Measurements from ENCODE around the gene UGT2B10. TPM values are rescaled to one million over a fixed set of nuclear protein-coding genes. Genes with fewer than 3 reads are reported as not detected.
"Not testable (repeated sequence)": the region's sequence is repeated elsewhere in the genome, so short reads cannot be mapped to it uniquely, and the experiment has no call there.

Gene UGT2B10
- total and polyA plus RNA-seq, 9 of the 15 experiments (the other 6 are each of a cell fraction or from before 2014, with no cell fraction given) = 0.18 TPM; not detected in 8

DNA sequence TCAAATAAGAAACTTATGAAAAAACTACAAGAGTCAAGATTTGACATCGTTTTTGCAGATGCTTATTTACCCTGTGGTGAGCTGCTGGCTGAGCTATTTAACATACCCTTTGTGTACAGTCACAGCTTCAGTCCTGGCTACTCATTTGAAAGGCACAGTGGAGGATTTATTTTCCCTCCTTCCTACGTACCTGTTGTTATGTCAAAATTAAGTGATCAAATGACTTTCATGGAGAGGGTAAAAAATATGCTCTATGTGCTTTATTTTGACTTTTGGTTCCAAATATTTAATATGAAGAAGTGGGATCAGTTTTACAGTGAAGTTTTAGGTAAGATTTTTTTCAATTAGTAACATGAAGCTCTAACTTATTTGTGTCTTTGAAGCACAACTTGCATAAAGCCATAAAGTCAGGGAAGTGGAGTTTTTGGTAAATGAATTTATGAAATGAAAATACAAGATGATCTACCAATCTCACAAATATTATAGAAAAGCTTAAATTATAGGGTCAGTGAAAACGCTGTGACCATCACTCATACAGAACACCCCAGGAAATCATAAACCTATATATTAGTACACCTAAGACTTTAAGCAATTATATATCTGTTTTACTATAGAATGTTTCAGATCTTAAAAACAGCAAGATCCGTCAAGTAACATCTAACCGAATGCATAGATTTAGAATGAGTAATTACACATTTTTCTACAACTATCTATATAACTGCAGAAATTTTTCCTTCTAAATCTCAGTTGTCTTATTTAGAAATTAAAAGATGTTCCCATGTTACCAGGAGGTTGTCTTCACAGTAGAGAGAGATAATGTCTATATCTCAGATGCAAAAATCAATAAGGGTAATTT lies 844 bp downstream of the UGT2B10 start:
- FAIRE-seq; ATAC-seq; BruUV-seq (replicated peaks); POLR2A ChIA-PET; DNase-seq (ENCODE audit: extremely low read depth in 1 of 4, low spot score in 3 of 4); H3K9ac ChIP-seq (ENCODE audit: insufficient read depth in 1 of 2, low read depth in 2 of 2, low read length in 2 of 2); H3K9me3 ChIP-seq (replicated peaks; ENCODE audit: control insufficient read depth, insufficient read depth, low read depth, low read length); H3K4me2 ChIP-seq (ENCODE audit: insufficient read depth, low read length); H3K9me1 ChIP-seq (ENCODE audit: control insufficient read depth, insufficient read depth, low read length); H3K36me3 ChIP-seq (ENCODE audit: control insufficient read depth, insufficient read depth, low read length); H3K4me3 ChIP-seq; in situ Hi-C loops (cut with MboI); H2AFZ ChIP-seq (ENCODE audit: low read depth, low read length); H3K27ac ChIP-seq (ENCODE audit: extremely low read depth, low read depth, low read length); H3K4me1 ChIP-seq (replicated peaks in 1 of 2; ENCODE audit: control insufficient read depth in 2 of 2, insufficient read depth in 2 of 2, low read length in 2 of 2); H3K79me2 ChIP-seq (ENCODE audit: control insufficient read depth, insufficient read depth, low read length); H3K27me3 ChIP-seq (ENCODE audit: control insufficient read depth in 2 of 2, insufficient read depth in 2 of 2, low read length in 2 of 2); intact Hi-C loops (cut with micrococcal nuclease); CTCF ChIA-PET (ENCODE audit: low intra/inter-chr PET ratio); H4K20me1 ChIP-seq (replicated peaks; ENCODE audit: control insufficient read depth, insufficient read depth, low read length): not testable (repeated sequence)
- 8% methylated on average over 5 of the region's 5 CpGs for WGBS (ENCODE audit: insufficient coverage, low coverage, missing lambda C conversion rate)

DNA sequence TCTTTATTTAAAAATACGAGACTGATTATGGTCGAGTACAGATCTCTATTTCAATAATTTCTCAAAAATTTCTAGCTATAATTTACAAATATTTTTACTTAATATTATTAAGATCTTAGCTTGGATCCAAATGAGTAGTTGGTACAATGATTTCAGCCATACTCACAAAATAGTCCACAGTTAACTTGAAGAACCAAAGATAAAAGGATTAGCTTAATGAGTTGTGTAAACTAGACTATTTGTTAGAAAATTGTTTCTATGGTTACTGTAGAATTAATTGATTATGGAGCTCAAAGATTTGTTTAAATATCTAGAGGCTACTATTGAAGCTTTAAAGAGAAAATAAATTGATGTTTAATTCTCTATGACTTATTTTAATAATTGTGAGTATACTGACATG lies 1.6 kb downstream of the UGT2B10 start:
- no peak for ATAC-seq
- WGBS (ENCODE audit: insufficient coverage, low coverage, missing lambda C conversion rate) = 4% methylated on average over 2 of the region's 2 CpGs
- DNase-seq (ENCODE audit: extremely low read depth in 1 of 4, low spot score in 3 of 4) = no peak
- H3K4me3 ChIP-seq = no peak overlapping the region
- in situ Hi-C loops (cut with MboI) (no loop called here), intact Hi-C loops (cut with micrococcal nuclease) (no loop called here)
- H3K9ac ChIP-seq (ENCODE audit: insufficient read depth in 1 of 2, low read depth in 2 of 2, low read length in 2 of 2) = no peak overlapping the region
- H2AFZ ChIP-seq (ENCODE audit: low read depth, low read length) = no peak overlapping the region
- H3K4me1 ChIP-seq (replicated peaks in 1 of 2; ENCODE audit: control insufficient read depth in 2 of 2, insufficient read depth in 2 of 2, low read length in 2 of 2) = no peaks in the 10 kb centered on the region
- H4K20me1 ChIP-seq (replicated peaks; ENCODE audit: control insufficient read depth, insufficient read depth, low read length) = no peaks in the 10 kb centered on the region
- H3K79me2 ChIP-seq (ENCODE audit: control insufficient read depth, insufficient read depth, low read length) = no peaks in the 10 kb centered on the region
- ChIA-PET CTCF (ENCODE audit: low intra/inter-chr PET ratio) (no interaction called here), POLR2A (no interaction called here)
- H3K36me3 ChIP-seq (ENCODE audit: control insufficient read depth, insufficient read depth, low read length) = no peaks in the 10 kb centered on the region
- H3K4me2 ChIP-seq (ENCODE audit: insufficient read depth, low read length) = no peak overlapping the region
- no peak for FAIRE-seq
- no peaks in the 10 kb centered on the region for H3K9me3 ChIP-seq (replicated peaks; ENCODE audit: control insufficient read depth, insufficient read depth, low read depth, low read length)
- no peaks in the 10 kb centered on the region for H3K27me3 ChIP-seq (ENCODE audit: control insufficient read depth in 2 of 2, insufficient read depth in 2 of 2, low read length in 2 of 2)
- no peak overlapping the region for H3K27ac ChIP-seq (ENCODE audit: extremely low read depth, low read depth, low read length)
- TF ChIP-seq ZNF699 (CRISPR knock-in tag; IDR thresholded peaks at IDR 0.05; ENCODE audit: insufficient replicate concordance) = no peak
- no peak for TF ChIP-seq ASH1L (IDR thresholded peaks at IDR 0.05; ENCODE audit: borderline replicate concordance, low read depth, partially characterized antibody)
- TF ChIP-seq KLF6 (CRISPR knock-in tag; IDR thresholded peaks at IDR 0.05; ENCODE audit: borderline replicate concordance) = no peak
- no peak for TF ChIP-seq TRIM28 (IDR thresholded peaks at IDR 0.05)
- TF ChIP-seq NRF1 (conservative IDR thresholded peaks at IDR 0.05 in 1 of 2, IDR thresholded peaks at IDR 0.05 in 1 of 2) = no peak
- no peak for TF ChIP-seq SMAD4 (CRISPR knock-in tag; conservative IDR thresholded peaks at IDR 0.05)
- no peak for TF ChIP-seq SREBF1 (IDR thresholded peaks at IDR 0.05; ENCODE audit: borderline replicate concordance, low read depth, low read length)
- BruUV-seq (replicated peaks) = no TSS peak
- H3K9me1 ChIP-seq (ENCODE audit: control insufficient read depth, insufficient read depth, low read length) = no peaks in the 10 kb centered on the region

DNA sequence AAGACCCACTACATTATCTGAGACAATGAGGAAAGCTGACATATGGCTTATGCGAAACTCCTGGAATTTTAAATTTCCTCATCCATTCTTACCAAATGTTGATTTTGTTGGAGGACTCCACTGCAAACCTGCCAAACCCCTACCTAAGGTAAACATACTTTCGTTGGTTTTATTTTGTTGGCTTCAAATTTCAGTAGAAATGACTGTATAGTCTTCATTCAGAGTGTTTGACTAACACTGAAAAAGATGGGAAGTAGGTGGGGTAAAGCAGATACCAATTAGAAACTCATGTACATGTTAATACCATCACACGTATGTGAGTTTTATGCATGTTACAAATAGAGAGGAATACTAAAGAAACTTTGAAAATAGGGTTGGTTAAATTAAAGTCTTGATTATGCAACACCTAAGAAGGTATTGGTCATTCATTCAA lies 2.3 kb downstream of the UGT2B10 start:
- H3K4me2 ChIP-seq (ENCODE audit: insufficient read depth, low read length); H3K4me3 ChIP-seq; H3K9me3 ChIP-seq (replicated peaks; ENCODE audit: control insufficient read depth, insufficient read depth, low read depth, low read length); H3K9ac ChIP-seq (ENCODE audit: insufficient read depth in 1 of 2, low read depth in 2 of 2, low read length in 2 of 2); BruUV-seq (replicated peaks); H4K20me1 ChIP-seq (replicated peaks; ENCODE audit: control insufficient read depth, insufficient read depth, low read length); POLR2A ChIA-PET; DNase-seq (ENCODE audit: extremely low read depth in 1 of 4, low spot score in 3 of 4); intact Hi-C loops (cut with micrococcal nuclease); FAIRE-seq; H3K27ac ChIP-seq (ENCODE audit: extremely low read depth, low read depth, low read length); H3K4me1 ChIP-seq (replicated peaks in 1 of 2; ENCODE audit: control insufficient read depth in 2 of 2, insufficient read depth in 2 of 2, low read length in 2 of 2); H3K36me3 ChIP-seq (ENCODE audit: control insufficient read depth, insufficient read depth, low read length); H3K27me3 ChIP-seq (ENCODE audit: control insufficient read depth in 2 of 2, insufficient read depth in 2 of 2, low read length in 2 of 2); in situ Hi-C loops (cut with MboI); H2AFZ ChIP-seq (ENCODE audit: low read depth, low read length); CTCF ChIA-PET (ENCODE audit: low intra/inter-chr PET ratio); H3K79me2 ChIP-seq (ENCODE audit: control insufficient read depth, insufficient read depth, low read length); ATAC-seq; H3K9me1 ChIP-seq (ENCODE audit: control insufficient read depth, insufficient read depth, low read length): not testable (repeated sequence)
- WGBS (ENCODE audit: insufficient coverage, low coverage, missing lambda C conversion rate) = 17% methylated on average over 3 of the region's 3 CpGs
